Measurements from ENCODE around the gene ZC3H7B. TPM values are rescaled to one million over a fixed set of nuclear protein-coding genes. Genes with fewer than 3 reads are reported as not detected.
"Not testable (repeated sequence)": the region's sequence is repeated elsewhere in the genome, so short reads cannot be mapped to it uniquely, and the experiment has no call there.

ZC3H7B gene
- total and polyA plus RNA-seq, 11 donors: 29.7 to 50.4 (median 37.1) TPM

- Histone ChIP-seq H3K36me3 (peaks cover 3 to 58% (median 51%) of the 10 kb centered on the region in 9 donors), H3K27ac (no peak overlapping the region), H3K9me3 (no peaks in the 10 kb centered on the region), H3K4me1 (peaks cover 0 to 35% (median 19%) of the 10 kb centered on the region in 12 donors), H3K27me3 (no peaks in the 10 kb centered on the region), H3K4me3 (no peak overlapping the region)
- DNase-seq (no peak), ATAC-seq (no peak)
- intact Hi-C loops (cut with DNase I): no loop called here
- TF ChIP-seq CTCF (IDR thresholded peaks at IDR 0.05): no peak
- no peak for TF ChIP-seq POLR2A (IDR thresholded peaks at IDR 0.05)
- 88 to 92% (median 89%) methylated on average over 8 of the region's 8 CpGs for WGBS, 4 donors
Measured at GRCh38 chr22:41398921-41399320, 97.6 kb downstream of the ZC3H7B start.

GRCh38 chr22:41401781-41402648 lies 100.7 kb downstream of the ZC3H7B start:
- no peaks in the 10 kb centered on the region for H3K9me3 ChIP-seq
- peak overlapping the region; percentile 12 to 91 (median 77) for H3K27ac ChIP-seq
- TF ChIP-seq POLR2A (IDR thresholded peaks at IDR 0.05) (peak in 1 of 2 donors; percentile 18), CTCF (IDR thresholded peaks at IDR 0.05) (no peak)
- peaks cover 0 to 27% (median 20%) of the 10 kb centered on the region in 9 donors for H3K36me3 ChIP-seq
- ATAC-seq: peak; percentile 56 to 81 (median 80)
- WGBS, 4 donors: 33 to 37% (median 36%) methylated on average over 12 to 16 of the region's 16 CpGs
- H3K4me1 ChIP-seq: peaks cover 0 to 30% (median 17%) of the 10 kb centered on the region in 12 donors
- intact Hi-C loops (cut with DNase I): loop anchor here (2.0 to 5.0 kb wide), 8 partner anchors 65 to 195 kb away; partner anchors contain the start of genes ACO2 (in 1 of the 10) and PHF5A (in 1 of the 10)
- no peak overlapping the region for H3K4me3 ChIP-seq
- no peaks in the 10 kb centered on the region for H3K27me3 ChIP-seq
- peak; percentile 78 to 94 (median 87) for DNase-seq

GRCh38 chr22:41402851-41403250 lies 101.5 kb downstream of the ZC3H7B start:
- not testable (repeated sequence) for H3K27me3 ChIP-seq, ATAC-seq, DNase-seq, H3K9me3 ChIP-seq, H3K4me3 ChIP-seq
- peaks cover 0 to 30% (median 17%) of the 10 kb centered on the region in 12 donors for H3K4me1 ChIP-seq
- H3K27ac ChIP-seq: peak overlapping the region in 10 of 12 donors; percentile 0 to 91 (median 77)
- intact Hi-C loops (cut with DNase I): loop anchor here (2.0 to 5.0 kb wide), 8 partner anchors 64 to 194 kb away; partner anchors contain the start of genes ACO2 (in 1 of the 10) and PHF5A (in 1 of the 10)
- WGBS, 4 donors: 88 to 94% (median 91%) methylated on average over 14 of the region's 14 CpGs
- peaks cover 0 to 18% (median 12%) of the 10 kb centered on the region in 9 donors for H3K36me3 ChIP-seq

- Histone ChIP-seq H3K4me1 (peaks cover 0 to 30% (median 17%) of the 10 kb centered on the region in 12 donors), H3K9me3 (no peaks in the 10 kb centered on the region), H3K4me3 (peak overlapping the region in 1 of 12 donors; percentile 3), H3K27ac (peak overlapping the region in 9 of 12 donors; percentile 1 to 91 (median 69)), H3K27me3 (no peaks in the 10 kb centered on the region), H3K36me3 (peaks cover 0 to 10% (median 3%) of the 10 kb centered on the region in 9 donors)
- 10 to 15% (median 12%) methylated on average over 16 to 18 of the region's 18 CpGs for WGBS, 4 donors
- TF ChIP-seq CTCF (IDR thresholded peaks at IDR 0.05) (peak; percentile 92 to 98 (median 96)), POLR2A (IDR thresholded peaks at IDR 0.05) (peak in 1 of 2 donors; percentile 35)
- DNase-seq (peak; percentile 88 to 98 (median 93)), ATAC-seq (peak; percentile 87 to 93 (median 88))
- intact Hi-C loops (cut with DNase I): loop anchor here (1.0 to 5.0 kb wide), 9 partner anchors 64 to 194 kb away; partner anchors contain the start of genes ACO2 (in 1 of the 10) and PHF5A (in 1 of the 10)
Measured at GRCh38 chr22:41403532-41404318, 102.4 kb downstream of the ZC3H7B start.
